Measurements from ENCODE around the gene TSPYL6. TPM values are rescaled to one million over a fixed set of nuclear protein-coding genes. Genes with fewer than 3 reads are reported as not detected.
"Not testable (repeated sequence)": the region's sequence is repeated elsewhere in the genome, so short reads cannot be mapped to it uniquely, and the experiment has no call there.

The TSPYL6 gene
- total RNA-seq, 1 donor from 2014 or later = not detected

DNA sequence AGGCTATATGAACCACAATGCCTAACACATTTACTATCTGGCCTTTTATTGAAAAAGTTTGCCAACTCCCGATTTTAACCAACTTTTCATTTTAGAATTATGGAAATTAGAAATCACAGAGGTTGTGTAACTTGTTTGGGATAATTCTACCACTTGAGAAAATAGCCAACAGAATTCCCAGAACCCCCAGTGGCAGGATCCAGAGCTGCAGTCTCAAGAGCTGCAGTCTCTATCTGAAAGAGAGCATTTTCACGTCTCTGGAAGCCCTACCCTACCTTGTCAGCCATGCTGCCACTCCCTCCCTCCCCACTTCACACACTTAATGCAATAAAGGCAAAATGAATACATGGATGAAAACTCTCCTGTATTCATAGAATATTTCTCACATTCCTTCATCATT, 23.4 kb upstream of the TSPYL6 start:
- no peaks in the 10 kb centered on the region for H3K27me3 ChIP-seq (ENCODE audit: control insufficient read depth in 3 of 3, insufficient read depth in 3 of 3, low read length in 3 of 3)
- no peak overlapping the region for H3K9ac ChIP-seq (ENCODE audit: low read depth in 1 of 3, low read length in 3 of 3)
- H3K27ac ChIP-seq (ENCODE audit: low read depth, low read length) = no peak overlapping the region
- no peaks in the 10 kb centered on the region for H3K36me3 ChIP-seq (ENCODE audit: control insufficient read depth in 3 of 3, insufficient read depth in 3 of 3, low read length in 3 of 3)
- H3K9me3 ChIP-seq (ENCODE audit: control insufficient read depth in 3 of 3, low read length in 3 of 3) = no peaks in the 10 kb centered on the region
- no peak overlapping the region for H3K4me3 ChIP-seq (ENCODE audit: low read length in 3 of 3)
- no peaks in the 10 kb centered on the region for H3K4me1 ChIP-seq (ENCODE audit: control insufficient read depth in 3 of 3, insufficient read depth in 3 of 3, low read length in 3 of 3)

DNA sequence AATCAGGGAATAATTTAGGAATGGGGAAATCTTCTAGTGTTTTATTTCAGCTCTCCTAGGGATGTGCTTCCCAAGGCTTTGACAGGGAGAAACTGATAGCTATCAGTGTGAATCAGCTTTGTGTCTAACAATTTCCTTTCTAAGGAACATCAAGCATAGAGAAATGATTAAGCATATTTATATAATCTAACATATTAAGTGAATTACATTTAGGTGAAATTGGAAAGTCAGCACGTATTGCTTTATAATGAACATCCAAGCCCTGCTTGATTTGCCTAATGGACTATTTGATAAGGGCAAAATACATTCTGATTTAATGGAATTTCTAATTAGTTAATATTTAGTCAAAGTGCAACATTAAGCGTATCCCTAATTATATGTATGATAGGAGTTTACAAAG, 19.5 kb upstream of the TSPYL6 start:
- Histone ChIP-seq H3K4me3 (ENCODE audit: low read length in 3 of 3) (no peak overlapping the region), H3K27ac (ENCODE audit: low read depth, low read length) (no peak overlapping the region), H3K4me1 (ENCODE audit: control insufficient read depth in 3 of 3, insufficient read depth in 3 of 3, low read length in 3 of 3) (no peaks in the 10 kb centered on the region), H3K36me3 (ENCODE audit: control insufficient read depth in 3 of 3, insufficient read depth in 3 of 3, low read length in 3 of 3) (peaks cover 0 to 4% (median 0%) of the 10 kb centered on the region in 3 donors), H3K9me3 (ENCODE audit: control insufficient read depth in 3 of 3, low read length in 3 of 3) (no peaks in the 10 kb centered on the region), H3K9ac (ENCODE audit: low read depth in 1 of 3, low read length in 3 of 3) (no peak overlapping the region), H3K27me3 (ENCODE audit: control insufficient read depth in 3 of 3, insufficient read depth in 3 of 3, low read length in 3 of 3) (no peaks in the 10 kb centered on the region)

DNA sequence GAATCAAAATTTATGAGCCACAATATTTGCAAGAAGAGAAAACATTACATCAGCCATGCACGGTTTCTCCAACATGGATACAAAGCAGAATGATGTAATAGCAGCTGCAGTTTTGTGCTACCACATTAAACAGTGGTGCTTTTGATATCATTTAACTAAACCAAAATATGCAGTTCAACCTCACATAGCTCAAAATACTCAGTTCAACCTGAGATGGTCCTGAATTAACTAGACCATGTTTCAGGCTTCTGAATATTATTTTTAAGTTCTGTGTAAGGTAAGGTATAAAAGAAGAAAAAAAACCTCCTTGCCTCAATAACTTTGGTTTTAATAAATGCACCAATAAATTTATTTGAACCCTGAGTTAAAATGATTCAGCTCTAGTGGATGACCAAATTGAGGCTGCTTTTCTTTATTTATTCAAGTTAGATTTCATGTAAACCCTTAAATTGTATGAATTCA, 18.8 kb upstream of the TSPYL6 start:
- no peak overlapping the region for H3K27ac ChIP-seq (ENCODE audit: low read depth, low read length)
- peaks cover 0 to 4% (median 0%) of the 10 kb centered on the region in 3 donors for H3K36me3 ChIP-seq (ENCODE audit: control insufficient read depth in 3 of 3, insufficient read depth in 3 of 3, low read length in 3 of 3)
- H3K27me3 ChIP-seq (ENCODE audit: control insufficient read depth in 3 of 3, insufficient read depth in 3 of 3, low read length in 3 of 3) = no peaks in the 10 kb centered on the region
- no peaks in the 10 kb centered on the region for H3K9me3 ChIP-seq (ENCODE audit: control insufficient read depth in 3 of 3, low read length in 3 of 3)
- H3K4me1 ChIP-seq (ENCODE audit: control insufficient read depth in 3 of 3, insufficient read depth in 3 of 3, low read length in 3 of 3) = no peaks in the 10 kb centered on the region
- no peak overlapping the region for H3K4me3 ChIP-seq (ENCODE audit: low read length in 3 of 3)
- H3K9ac ChIP-seq (ENCODE audit: low read depth in 1 of 3, low read length in 3 of 3) = no peak overlapping the region

DNA sequence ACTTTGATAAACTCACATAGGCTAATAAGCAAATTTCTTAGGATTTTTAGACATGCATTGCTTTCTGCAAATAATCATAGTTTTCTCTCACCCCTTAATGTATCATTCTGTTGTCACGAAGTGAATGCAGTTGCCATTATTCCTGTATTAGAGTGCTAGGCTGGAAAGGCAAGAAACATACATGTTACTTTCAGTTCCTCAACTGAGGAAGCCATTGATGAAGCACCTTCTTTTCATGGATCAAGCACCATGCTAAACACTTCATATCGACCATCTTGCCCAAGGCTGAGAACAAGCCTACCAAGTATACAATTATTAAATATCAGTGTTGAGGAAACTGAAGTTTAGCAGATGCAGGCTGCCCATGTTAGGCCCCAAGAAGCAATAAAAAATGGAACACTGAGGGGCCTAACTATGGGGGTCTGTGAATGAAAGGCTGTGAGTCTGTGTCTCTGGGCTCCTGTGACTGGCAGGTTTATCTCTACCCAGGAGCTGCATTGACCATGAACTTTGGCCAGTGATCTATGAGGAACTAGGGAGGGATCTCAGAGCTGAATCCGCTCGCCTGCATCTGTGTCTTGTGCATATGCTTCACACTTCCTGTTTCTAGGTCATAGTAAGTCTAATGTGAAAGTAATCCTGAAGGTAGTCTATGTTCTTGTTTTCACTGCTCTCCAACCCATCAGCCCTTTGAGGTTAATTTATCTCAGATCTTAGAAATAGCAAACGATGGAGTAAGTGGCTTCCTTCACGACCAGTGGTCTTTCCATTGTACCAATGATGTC, 16.0 kb upstream of the TSPYL6 start:
- no peak overlapping the region for H3K9ac ChIP-seq (ENCODE audit: low read depth in 1 of 3, low read length in 3 of 3)
- peaks cover 0 to 4% (median 0%) of the 10 kb centered on the region in 3 donors for H3K36me3 ChIP-seq (ENCODE audit: control insufficient read depth in 3 of 3, insufficient read depth in 3 of 3, low read length in 3 of 3)
- H3K4me3 ChIP-seq (ENCODE audit: low read length in 3 of 3) = no peak overlapping the region
- H3K4me1 ChIP-seq (ENCODE audit: control insufficient read depth in 3 of 3, insufficient read depth in 3 of 3, low read length in 3 of 3) = no peaks in the 10 kb centered on the region
- H3K27me3 ChIP-seq (ENCODE audit: control insufficient read depth in 3 of 3, insufficient read depth in 3 of 3, low read length in 3 of 3) = no peaks in the 10 kb centered on the region
- H3K27ac ChIP-seq (ENCODE audit: low read depth, low read length) = no peak overlapping the region
- no peaks in the 10 kb centered on the region for H3K9me3 ChIP-seq (ENCODE audit: control insufficient read depth in 3 of 3, low read length in 3 of 3)

DNA sequence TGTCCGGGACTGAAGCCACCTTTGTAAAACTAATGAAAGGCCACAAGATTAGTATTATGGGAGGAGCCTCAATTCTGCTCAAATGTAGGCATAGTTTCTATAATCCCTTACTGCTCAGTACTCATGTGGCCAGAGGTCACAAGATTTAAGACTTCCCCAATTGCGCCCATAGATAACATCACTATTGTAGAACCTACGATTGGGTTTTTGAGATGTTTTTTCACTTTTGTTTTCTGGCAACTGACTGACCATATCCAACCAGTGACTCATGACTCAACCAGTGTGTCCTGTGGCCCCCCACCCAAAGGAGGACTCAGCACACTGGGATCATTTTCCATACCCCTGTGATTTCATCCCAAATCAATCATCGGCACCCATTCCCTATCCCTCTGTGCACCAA, 15.2 kb upstream of the TSPYL6 start:
- no peaks in the 10 kb centered on the region for H3K4me1 ChIP-seq (ENCODE audit: control insufficient read depth in 3 of 3, insufficient read depth in 3 of 3, low read length in 3 of 3)
- H3K36me3 ChIP-seq (ENCODE audit: control insufficient read depth in 3 of 3, insufficient read depth in 3 of 3, low read length in 3 of 3) = peaks cover 0 to 4% (median 0%) of the 10 kb centered on the region in 3 donors
- H3K9me3 ChIP-seq (ENCODE audit: control insufficient read depth in 3 of 3, low read length in 3 of 3) = no peaks in the 10 kb centered on the region
- no peak overlapping the region for H3K9ac ChIP-seq (ENCODE audit: low read depth in 1 of 3, low read length in 3 of 3)
- H3K4me3 ChIP-seq (ENCODE audit: low read length in 3 of 3) = no peak overlapping the region
- no peak overlapping the region for H3K27ac ChIP-seq (ENCODE audit: low read depth, low read length)
- no peaks in the 10 kb centered on the region for H3K27me3 ChIP-seq (ENCODE audit: control insufficient read depth in 3 of 3, insufficient read depth in 3 of 3, low read length in 3 of 3)

DNA sequence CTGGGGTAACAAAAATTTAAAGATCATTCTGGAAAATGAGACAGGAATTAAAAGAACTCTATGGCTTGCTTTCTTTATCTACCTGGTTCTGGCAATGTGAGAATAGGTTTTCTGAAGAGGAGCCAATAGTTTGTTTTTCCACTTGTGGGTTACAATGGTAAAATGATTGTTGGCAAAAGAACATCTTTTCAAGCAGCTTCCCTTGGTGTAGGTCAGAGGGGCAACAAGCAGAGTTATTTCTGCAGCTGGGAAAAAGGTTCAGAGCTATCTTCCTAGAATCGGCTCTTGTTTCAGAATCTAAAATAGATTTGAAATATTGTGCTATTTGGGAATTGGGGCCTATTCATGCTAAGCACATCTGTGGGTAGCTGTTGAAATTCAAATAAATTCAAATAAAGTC, 11.5 kb upstream of the TSPYL6 start:
- H3K4me3 ChIP-seq (ENCODE audit: low read length in 3 of 3) = no peak overlapping the region
- no peaks in the 10 kb centered on the region for H3K27me3 ChIP-seq (ENCODE audit: control insufficient read depth in 3 of 3, insufficient read depth in 3 of 3, low read length in 3 of 3)
- H3K9me3 ChIP-seq (ENCODE audit: control insufficient read depth in 3 of 3, low read length in 3 of 3) = no peaks in the 10 kb centered on the region
- H3K4me1 ChIP-seq (ENCODE audit: control insufficient read depth in 3 of 3, insufficient read depth in 3 of 3, low read length in 3 of 3) = no peaks in the 10 kb centered on the region
- H3K9ac ChIP-seq (ENCODE audit: low read depth in 1 of 3, low read length in 3 of 3) = no peak overlapping the region
- H3K27ac ChIP-seq (ENCODE audit: low read depth, low read length) = no peak overlapping the region
- no peaks in the 10 kb centered on the region for H3K36me3 ChIP-seq (ENCODE audit: control insufficient read depth in 3 of 3, insufficient read depth in 3 of 3, low read length in 3 of 3)

DNA sequence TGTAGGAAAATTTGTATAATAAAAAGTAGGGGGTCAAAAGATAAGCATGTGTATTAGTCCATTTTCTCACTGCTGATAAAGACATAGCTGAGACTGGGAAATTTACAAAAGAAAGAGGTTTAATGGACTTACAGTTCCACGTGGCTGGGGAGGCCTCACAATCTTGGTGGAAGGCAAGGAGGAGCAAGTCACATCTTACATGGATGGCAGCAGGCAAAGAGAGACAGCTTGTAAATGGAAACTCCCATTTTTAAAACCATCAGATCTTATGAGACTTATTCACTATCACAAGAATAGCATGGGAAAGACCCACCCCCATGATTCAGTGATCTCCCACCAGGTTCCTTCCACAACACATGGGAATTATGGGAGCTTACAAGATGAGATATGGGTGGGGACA, 9.1 kb upstream of the TSPYL6 start:
- H3K4me1 ChIP-seq (ENCODE audit: control insufficient read depth in 3 of 3, insufficient read depth in 3 of 3, low read length in 3 of 3); H3K27ac ChIP-seq (ENCODE audit: low read depth, low read length); H3K4me3 ChIP-seq (ENCODE audit: low read length in 3 of 3); H3K36me3 ChIP-seq (ENCODE audit: control insufficient read depth in 3 of 3, insufficient read depth in 3 of 3, low read length in 3 of 3); H3K27me3 ChIP-seq (ENCODE audit: control insufficient read depth in 3 of 3, insufficient read depth in 3 of 3, low read length in 3 of 3); H3K9ac ChIP-seq (ENCODE audit: low read depth in 1 of 3, low read length in 3 of 3); H3K9me3 ChIP-seq (ENCODE audit: control insufficient read depth in 3 of 3, low read length in 3 of 3): not testable (repeated sequence)

DNA sequence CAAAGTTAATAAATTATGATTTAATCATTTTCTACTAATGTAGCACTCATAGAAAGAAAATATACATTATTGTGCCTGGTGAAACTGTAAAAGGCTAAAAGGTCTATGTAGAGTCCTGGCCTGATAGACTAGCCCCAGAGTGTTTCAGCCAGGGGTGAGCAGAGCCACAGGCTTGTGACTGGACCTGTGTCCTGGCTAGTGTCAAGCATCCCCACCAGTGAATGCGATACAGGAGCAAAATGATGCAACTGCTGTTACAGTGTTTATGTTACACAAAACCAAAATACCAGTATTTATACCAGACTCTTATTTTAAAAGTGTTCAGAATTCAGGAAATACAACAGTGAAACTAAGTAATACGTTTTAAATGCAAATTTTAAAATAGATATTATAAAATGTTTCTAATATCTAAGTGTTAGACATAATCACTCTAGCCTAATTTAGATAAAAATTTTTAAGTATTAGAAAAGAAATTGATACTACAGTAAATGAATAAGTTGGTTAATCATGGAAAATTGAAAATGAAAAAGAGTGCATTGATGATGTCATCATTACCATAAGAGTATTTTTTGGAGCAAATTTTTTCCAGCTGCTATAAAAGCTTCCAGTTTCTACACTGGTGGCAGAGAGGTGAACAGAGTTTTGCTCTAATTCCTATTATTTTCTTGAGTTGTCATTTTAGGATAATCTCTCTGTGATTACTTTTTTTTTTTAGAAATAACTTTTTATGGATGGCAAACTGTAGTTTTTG, 6.2 kb upstream of the TSPYL6 start:
- Histone ChIP-seq H3K27ac (ENCODE audit: low read depth, low read length) (no peak overlapping the region), H3K27me3 (ENCODE audit: control insufficient read depth in 3 of 3, insufficient read depth in 3 of 3, low read length in 3 of 3) (no peaks in the 10 kb centered on the region), H3K4me1 (ENCODE audit: control insufficient read depth in 3 of 3, insufficient read depth in 3 of 3, low read length in 3 of 3) (no peaks in the 10 kb centered on the region), H3K36me3 (ENCODE audit: control insufficient read depth in 3 of 3, insufficient read depth in 3 of 3, low read length in 3 of 3) (no peaks in the 10 kb centered on the region), H3K9ac (ENCODE audit: low read depth in 1 of 3, low read length in 3 of 3) (no peak overlapping the region), H3K4me3 (ENCODE audit: low read length in 3 of 3) (no peak overlapping the region), H3K9me3 (ENCODE audit: control insufficient read depth in 3 of 3, low read length in 3 of 3) (no peaks in the 10 kb centered on the region)

DNA sequence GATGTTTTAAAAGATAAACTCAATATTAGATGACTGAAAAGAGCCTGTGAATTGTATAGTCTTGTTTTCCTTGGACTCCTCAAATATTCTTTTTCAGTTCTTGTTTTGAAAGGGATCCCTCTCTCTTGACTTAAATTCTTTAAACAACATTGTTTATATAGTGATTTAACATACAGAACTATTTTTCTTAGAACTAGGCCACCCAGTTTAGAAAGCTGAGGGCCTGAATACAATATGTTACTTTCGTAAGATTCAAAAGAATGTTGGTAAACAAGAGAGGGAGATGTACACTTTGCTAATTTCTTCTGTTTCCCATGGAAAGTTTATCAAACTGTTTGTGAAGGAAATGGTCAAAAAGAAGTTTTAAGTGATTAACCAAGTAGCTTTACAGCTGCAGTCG, 5.5 kb upstream of the TSPYL6 start:
- H3K9me3 ChIP-seq (ENCODE audit: control insufficient read depth in 3 of 3, low read length in 3 of 3) = no peaks in the 10 kb centered on the region
- H3K27ac ChIP-seq (ENCODE audit: low read depth, low read length) = no peak overlapping the region
- H3K9ac ChIP-seq (ENCODE audit: low read depth in 1 of 3, low read length in 3 of 3) = no peak overlapping the region
- no peaks in the 10 kb centered on the region for H3K27me3 ChIP-seq (ENCODE audit: control insufficient read depth in 3 of 3, insufficient read depth in 3 of 3, low read length in 3 of 3)
- no peaks in the 10 kb centered on the region for H3K4me1 ChIP-seq (ENCODE audit: control insufficient read depth in 3 of 3, insufficient read depth in 3 of 3, low read length in 3 of 3)
- no peaks in the 10 kb centered on the region for H3K36me3 ChIP-seq (ENCODE audit: control insufficient read depth in 3 of 3, insufficient read depth in 3 of 3, low read length in 3 of 3)
- no peak overlapping the region for H3K4me3 ChIP-seq (ENCODE audit: low read length in 3 of 3)

DNA sequence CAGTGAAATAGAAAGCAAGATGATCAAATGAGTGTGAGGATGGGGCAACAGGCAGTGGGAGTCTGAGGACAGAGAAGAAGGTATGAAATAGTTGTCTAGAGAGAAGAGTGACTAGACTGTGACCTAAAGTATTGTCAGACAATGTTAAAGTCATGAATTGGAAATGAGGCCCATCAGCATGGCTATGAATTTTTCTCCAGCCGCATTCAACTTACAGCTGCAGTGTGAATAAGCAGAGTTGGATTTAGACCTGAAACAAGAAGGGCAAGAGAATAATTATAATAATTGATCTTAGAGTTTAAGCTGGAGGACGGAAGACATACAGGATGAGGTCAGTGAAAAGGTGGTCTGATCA, 4.2 kb upstream of the TSPYL6 start:
- H3K4me1 ChIP-seq (ENCODE audit: control insufficient read depth in 3 of 3, insufficient read depth in 3 of 3, low read length in 3 of 3) = no peaks in the 10 kb centered on the region

More for the DNA sequence above, 4.2 kb upstream of the TSPYL6 start:
- no peak overlapping the region for H3K4me3 ChIP-seq (ENCODE audit: low read length in 3 of 3)
- H3K9ac ChIP-seq (ENCODE audit: low read depth in 1 of 3, low read length in 3 of 3) = no peak overlapping the region
- H3K27ac ChIP-seq (ENCODE audit: low read depth, low read length) = no peak overlapping the region
- no peaks in the 10 kb centered on the region for H3K9me3 ChIP-seq (ENCODE audit: control insufficient read depth in 3 of 3, low read length in 3 of 3)
- no peaks in the 10 kb centered on the region for H3K27me3 ChIP-seq (ENCODE audit: control insufficient read depth in 3 of 3, insufficient read depth in 3 of 3, low read length in 3 of 3)
- peaks cover 0 to 6% (median 5%) of the 10 kb centered on the region in 3 donors for H3K36me3 ChIP-seq (ENCODE audit: control insufficient read depth in 3 of 3, insufficient read depth in 3 of 3, low read length in 3 of 3)
